ENCODE data around the gene LONRF2.
A peak's percentile ranks its signal among the peaks of the same experiment; 100 is the strongest.

Gene LONRF2

GRCh38 chr2:100299548-100299947 is 22.8 kb downstream of the LONRF2 start:
- no peak for DNase-seq

- no peak for DNase-seq
Measured at GRCh38 chr2:100297511-100297910, 24.8 kb downstream of the LONRF2 start.

GRCh38 chr2:100294162-100294497 is 28.2 kb downstream of the LONRF2 start:
- DNase-seq = no peak

DNA sequence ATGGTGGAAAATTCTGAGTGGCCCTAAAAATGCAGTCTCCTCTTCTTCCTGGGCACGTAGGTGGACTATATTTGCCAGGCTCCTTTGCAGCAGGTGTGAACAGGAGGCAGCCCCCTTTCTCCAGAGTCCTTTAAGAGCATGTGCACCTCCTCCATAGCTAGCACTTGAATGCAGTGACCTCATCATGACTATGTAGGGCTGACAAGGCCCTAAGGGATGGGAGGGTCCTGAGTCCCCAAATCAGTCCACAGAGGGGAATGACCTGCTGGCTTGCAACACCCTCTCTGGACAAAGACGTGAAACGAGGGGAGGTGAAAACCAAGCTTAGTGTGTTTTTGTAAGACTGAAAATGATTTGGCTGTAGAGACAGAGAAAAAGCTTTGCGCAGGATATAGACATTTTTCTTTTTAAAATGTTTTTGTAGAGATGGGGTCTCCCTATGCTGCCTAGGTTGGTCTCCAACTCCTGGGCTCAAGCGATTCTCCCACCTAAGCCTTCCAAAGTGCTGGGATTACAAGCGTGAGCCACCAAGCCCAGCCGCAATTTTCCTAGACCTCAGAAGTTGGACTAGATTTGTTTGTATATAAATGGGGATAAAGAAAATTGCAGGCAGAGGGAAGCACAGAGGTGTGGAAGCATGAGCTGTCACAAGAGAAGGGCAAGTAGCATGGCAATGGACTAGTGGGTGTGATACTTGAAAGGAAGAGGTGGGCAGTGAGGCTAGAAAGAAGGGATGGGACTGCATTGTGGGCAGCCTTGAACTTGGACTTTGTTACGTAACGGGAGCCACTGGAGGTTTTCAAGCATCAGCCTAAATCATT is 28.8 kb downstream of the LONRF2 start:
- DNase-seq = no peak

- DNase-seq = peak; percentile 19
Measured at GRCh38 chr2:100292022-100292580, 30.2 kb downstream of the LONRF2 start.

DNA sequence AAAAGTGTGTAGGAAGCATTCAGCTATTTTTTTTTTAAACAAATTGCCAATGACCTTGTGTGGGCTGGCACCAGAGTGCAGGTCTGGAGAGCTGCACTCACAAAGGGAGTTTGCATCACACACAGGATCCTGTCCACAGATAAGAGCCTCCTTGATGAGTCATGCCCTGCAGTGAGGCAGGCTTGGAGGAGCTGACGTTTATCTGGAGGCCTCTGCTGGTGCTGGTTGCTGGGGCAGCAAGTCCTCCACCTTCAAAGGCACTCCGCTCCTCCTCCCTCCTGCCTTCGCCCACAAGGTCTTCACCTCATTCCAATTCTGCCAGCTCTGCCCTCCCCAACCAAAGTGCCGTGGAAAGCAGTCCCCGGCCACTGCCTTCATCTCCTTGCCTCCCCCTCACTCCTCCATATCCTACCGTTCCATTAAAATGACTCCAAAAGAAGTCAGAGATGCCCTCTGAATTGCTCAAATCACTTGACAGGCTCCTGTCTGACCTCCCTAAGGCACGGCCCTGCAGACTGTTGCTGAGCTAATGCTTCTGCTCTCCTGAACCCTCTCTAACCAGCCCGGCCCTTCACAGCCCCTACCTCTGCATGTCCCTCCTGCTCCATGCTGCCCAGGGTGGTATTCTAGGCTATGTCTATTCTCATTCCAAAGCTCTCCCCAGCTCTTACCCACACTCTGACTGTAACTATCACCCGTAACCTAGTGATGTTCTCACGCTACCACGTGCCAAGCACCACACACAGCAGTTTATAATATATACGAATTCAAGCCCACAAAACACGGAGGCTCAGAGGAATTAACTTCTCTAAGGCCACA is 30.9 kb downstream of the LONRF2 start:
- DNase-seq = peak; percentile 33

DNA sequence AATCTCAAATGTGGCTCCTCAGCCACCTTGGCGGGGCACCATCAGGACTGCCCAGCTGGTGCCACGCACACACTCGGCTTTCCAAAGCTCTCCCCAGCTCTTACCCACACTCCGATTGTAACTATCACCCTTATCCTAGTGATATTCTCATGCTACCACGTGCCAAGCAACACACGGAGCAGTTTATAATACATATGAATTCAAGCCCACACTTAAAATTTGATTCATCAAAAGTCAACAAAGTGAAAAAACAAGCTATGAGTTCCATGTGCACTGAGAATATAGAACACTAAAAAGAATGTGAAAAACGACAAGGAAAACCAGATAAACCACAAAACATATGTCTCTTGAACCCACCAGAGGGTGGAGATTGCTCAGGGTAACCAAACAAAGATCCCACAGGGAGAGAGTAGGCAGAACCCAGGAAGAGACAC is 31.6 kb downstream of the LONRF2 start:
- no peak for DNase-seq

DNA sequence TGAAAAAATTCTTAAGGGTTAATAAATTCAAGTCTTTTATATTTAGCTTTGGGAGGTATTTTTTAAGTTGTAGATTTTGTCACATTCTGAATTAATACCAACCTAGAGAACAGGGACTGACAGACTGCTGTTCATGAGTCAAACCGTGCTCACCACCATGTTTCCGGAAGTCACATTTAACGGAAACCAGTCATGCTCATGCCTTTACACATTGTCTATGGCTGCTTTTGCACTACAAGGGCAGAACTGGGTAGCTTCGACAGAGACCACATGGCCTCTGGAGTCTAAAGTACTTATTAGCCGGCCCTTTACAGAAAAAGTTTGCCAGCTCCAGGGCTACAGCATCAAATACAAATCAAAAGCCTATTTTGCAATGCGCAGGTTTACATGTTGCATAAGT is 33.3 kb downstream of the LONRF2 start:
- DNase-seq = no peak

GRCh38 chr2:100286318-100286717 is 36.0 kb downstream of the LONRF2 start:
- DNase-seq = no peak

- DNase-seq = no peak
Measured at GRCh38 chr2:100285691-100286090, 36.6 kb downstream of the LONRF2 start.

DNA sequence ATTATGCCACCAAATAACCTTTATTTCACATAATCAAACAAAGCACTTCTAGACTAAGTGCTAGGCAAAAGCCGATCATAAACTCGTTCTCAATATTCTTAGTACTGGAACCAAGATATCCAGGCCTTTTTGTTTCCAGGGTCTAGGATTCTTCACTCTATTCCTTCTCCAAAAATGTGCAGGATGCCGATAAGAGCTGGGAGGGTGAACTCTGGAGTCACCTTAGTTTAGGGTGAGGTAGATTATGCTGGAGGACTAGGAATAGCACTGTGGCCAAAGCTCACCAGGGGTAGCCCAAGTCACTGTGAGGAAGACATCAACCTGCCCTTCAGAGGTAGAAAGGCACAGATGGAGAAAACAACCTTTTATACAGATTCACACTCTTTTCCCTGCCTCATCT is 37.3 kb downstream of the LONRF2 start:
- no peak for DNase-seq

- no peak for DNase-seq
Measured at GRCh38 chr2:100283724-100284501, 38.4 kb downstream of the LONRF2 start.

DNA sequence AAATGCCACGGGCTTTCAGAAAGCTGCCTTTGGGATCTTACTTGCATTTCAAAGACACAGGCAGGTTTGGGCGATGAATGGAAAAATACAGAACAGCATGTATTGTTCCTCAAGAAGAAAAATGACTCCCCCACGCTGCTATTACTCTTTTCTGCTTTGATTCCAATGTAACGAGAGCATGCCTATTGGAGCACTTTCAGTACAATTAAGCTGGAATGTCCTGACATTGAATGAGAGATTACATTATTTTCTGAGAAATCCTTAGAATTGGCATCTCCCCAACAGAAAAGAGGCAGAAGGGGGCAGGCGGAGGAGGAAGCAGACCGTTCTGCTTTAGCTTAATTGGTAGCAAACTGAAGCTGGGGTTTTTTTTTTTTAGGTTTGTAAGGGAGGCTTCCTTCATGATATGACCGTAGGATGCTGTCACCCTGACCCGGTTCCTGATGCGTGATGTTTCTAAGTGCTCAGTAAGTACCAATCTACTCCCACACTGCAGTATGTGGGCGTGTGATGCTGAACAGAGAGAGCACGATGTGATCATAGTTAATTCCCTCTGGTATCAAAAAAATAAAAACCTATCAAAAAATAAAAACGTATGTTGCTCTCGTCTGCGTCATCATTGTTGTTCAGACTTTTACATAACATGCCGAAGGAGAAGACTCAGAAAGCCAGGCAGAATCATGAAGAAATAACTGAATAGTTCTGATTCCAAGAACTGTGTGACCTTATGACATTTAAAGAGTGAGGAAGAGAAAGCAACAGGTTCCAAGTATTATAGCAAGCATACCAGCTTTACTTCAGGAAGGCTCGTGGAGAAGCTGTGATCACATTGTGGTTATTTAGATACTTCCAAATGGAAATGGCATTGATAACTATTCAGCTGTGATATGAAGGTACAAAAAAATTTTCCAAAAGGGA is 40.5 kb downstream of the LONRF2 start:
- no peak for DNase-seq

- no peak for DNase-seq
Measured at GRCh38 chr2:100279586-100280534, 42.4 kb downstream of the LONRF2 start.

GRCh38 chr2:100278986-100279385 is 43.3 kb downstream of the LONRF2 start:
- DNase-seq = no peak

DNA sequence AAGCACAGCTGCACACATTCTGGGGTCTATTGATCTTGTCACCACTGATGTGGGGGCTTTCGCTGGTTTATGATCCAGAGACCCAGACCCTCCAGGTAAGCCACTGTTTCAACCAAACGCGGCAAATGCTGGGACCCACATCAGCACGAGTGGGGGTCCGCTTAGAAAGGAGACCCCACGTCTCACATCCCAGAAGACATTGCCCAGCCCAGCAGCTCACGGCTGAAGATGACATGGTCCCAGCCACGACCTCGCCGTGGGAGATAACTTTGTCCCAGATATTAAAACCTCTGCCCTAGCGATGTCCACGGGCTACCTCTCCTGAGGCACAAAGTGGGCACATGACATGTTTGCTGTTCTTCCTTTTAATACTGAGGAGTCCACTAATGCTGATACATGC is 43.8 kb downstream of the LONRF2 start:
- no peak for DNase-seq

GRCh38 chr2:100277540-100278207 is 44.6 kb downstream of the LONRF2 start:
- no peak for DNase-seq

DNA sequence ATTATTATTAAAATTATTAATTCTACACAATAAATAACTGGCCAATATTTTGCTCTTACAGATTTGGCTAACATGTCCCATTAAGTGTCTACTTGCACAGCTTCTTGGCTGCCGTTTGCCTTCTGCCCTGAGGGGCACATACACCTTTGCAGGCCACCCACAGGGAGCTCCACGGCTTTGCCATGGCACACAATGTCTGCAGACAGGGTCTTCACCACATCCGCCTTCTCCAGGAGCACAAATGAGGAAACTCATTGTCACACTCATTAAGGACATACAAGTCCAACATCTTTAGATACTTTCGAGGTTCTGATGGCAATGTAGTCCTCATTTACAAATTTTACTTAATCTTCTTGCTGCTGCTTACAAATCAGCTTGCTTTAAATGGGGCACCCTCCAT is 45.6 kb downstream of the LONRF2 start:
- no peak for DNase-seq

DNA sequence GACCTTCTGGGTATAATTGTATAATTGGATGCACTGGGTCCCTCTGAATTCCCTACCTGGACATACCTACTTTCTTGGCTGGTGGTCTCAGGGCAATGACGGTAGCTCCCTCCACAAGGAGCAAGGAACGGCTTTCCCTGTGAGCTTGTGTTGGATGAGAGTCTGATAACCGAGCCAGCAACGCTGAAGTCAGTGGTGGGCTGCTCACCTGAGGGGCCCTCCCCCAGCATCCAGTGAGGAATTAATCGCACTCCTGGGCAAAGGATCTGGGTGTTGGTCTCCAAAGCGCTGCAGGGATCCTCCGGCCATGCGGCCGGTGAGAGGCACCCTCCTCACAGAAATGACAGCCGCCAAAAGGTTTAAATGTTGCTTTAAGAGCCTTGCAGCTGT is 47.1 kb downstream of the LONRF2 start:
- DNase-seq = no peak

GRCh38 chr2:100274566-100275199 is 47.6 kb downstream of the LONRF2 start:
- no peak for DNase-seq
